ENCODE measurements around the gene RPL38. TPM values are rescaled to one million over a fixed set of nuclear protein-coding genes. Genes with fewer than 3 reads are reported as not detected.

The RPL38 gene
- total RNA-seq, 2 experiments from 2014 or later, result 2,305 to 2,531 TPM

- Histone ChIP-seq H3K27me3 (ENCODE audit: control insufficient read depth in 1 of 2, insufficient read depth in 2 of 2, low read length in 2 of 2) (no peaks in the 10 kb centered on the region), H3K9me3 (ENCODE audit: control insufficient read depth in 1 of 2, insufficient read depth in 1 of 2, low read length in 2 of 2) (no peaks in the 10 kb centered on the region), H3K4me3 (ENCODE audit: low read length) (no peak overlapping the region), H3K27ac (ENCODE audit: low read depth in 1 of 2, low read length in 2 of 2) (no peak overlapping the region), H3K36me3 (ENCODE audit: insufficient read depth, low read length) (peaks cover 20% of the 10 kb centered on the region), H3K4me1 (ENCODE audit: insufficient read depth, low read length) (no peaks in the 10 kb centered on the region)
- ATAC-seq (ENCODE audit: poor library complexity), result no peak
- Mint-ChIP-seq H3K36me3 (ENCODE audit: low read depth) (no peaks in the 10 kb centered on the region), H3K27me3 (no peaks in the 10 kb centered on the region), H3K9me3 (no peaks in the 10 kb centered on the region), H3K27ac (no peak overlapping the region), H3K4me3 (no peak overlapping the region), H3K4me1 (ENCODE audit: low read depth) (no peaks in the 10 kb centered on the region)
- no peak for TF ChIP-seq CTCF (IDR thresholded peaks at IDR 0.05)
- intact Hi-C loops (cut with DNase I, micrococcal nuclease), result no loop called here
- CTCF ChIA-PET, result no interaction called here
- POLR2A ChIA-PET, result no interaction called here
- DNase-seq, result no peak
Observed at GRCh38 chr17:74245145-74245831, 41.8 kb downstream of the RPL38 start.

- no peak for TF ChIP-seq CTCF (IDR thresholded peaks at IDR 0.05)
- Histone ChIP-seq H3K4me1 (ENCODE audit: insufficient read depth, low read length) (no peaks in the 10 kb centered on the region), H3K36me3 (ENCODE audit: insufficient read depth, low read length) (peaks cover 20% of the 10 kb centered on the region), H3K27ac (ENCODE audit: low read depth in 1 of 2, low read length in 2 of 2) (no peak overlapping the region), H3K9me3 (ENCODE audit: control insufficient read depth in 1 of 2, insufficient read depth in 1 of 2, low read length in 2 of 2) (no peaks in the 10 kb centered on the region), H3K27me3 (ENCODE audit: control insufficient read depth in 1 of 2, insufficient read depth in 2 of 2, low read length in 2 of 2) (no peaks in the 10 kb centered on the region), H3K4me3 (ENCODE audit: low read length) (no peak overlapping the region)
- no peaks in the 10 kb centered on the region for H3K9me3 Mint-ChIP-seq
- ChIA-PET POLR2A (no interaction called here), CTCF (no interaction called here)
- H3K4me1 Mint-ChIP-seq (ENCODE audit: low read depth), result no peaks in the 10 kb centered on the region
- H3K27ac Mint-ChIP-seq, result no peak overlapping the region
- H3K36me3 Mint-ChIP-seq (ENCODE audit: low read depth), result peaks cover 2% of the 10 kb centered on the region
- no peak for ATAC-seq (ENCODE audit: poor library complexity)
- H3K27me3 Mint-ChIP-seq, result no peaks in the 10 kb centered on the region
- H3K4me3 Mint-ChIP-seq, result no peak overlapping the region
- no peak for DNase-seq
- intact Hi-C loops (cut with DNase I, micrococcal nuclease), result no loop called here
Observed at GRCh38 chr17:74245871-74246270, 42.4 kb downstream of the RPL38 start.

GRCh38 chr17:74249590-74250270 is 46.3 kb downstream of the RPL38 start:
- Histone ChIP-seq H3K9me3 (ENCODE audit: control insufficient read depth in 1 of 2, insufficient read depth in 1 of 2, low read length in 2 of 2) (no peaks in the 10 kb centered on the region), H3K36me3 (ENCODE audit: insufficient read depth, low read length) (peaks cover 12% of the 10 kb centered on the region), H3K4me3 (ENCODE audit: low read length) (no peak overlapping the region), H3K27me3 (ENCODE audit: control insufficient read depth in 1 of 2, insufficient read depth in 2 of 2, low read length in 2 of 2) (no peaks in the 10 kb centered on the region), H3K27ac (ENCODE audit: low read depth in 1 of 2, low read length in 2 of 2) (no peak overlapping the region), H3K4me1 (ENCODE audit: insufficient read depth, low read length) (no peaks in the 10 kb centered on the region)
- Mint-ChIP-seq H3K4me1 (ENCODE audit: low read depth) (no peaks in the 10 kb centered on the region), H3K36me3 (ENCODE audit: low read depth) (peaks cover 9% of the 10 kb centered on the region), H3K4me3 (no peak overlapping the region), H3K27ac (no peak overlapping the region), H3K27me3 (no peaks in the 10 kb centered on the region), H3K9me3 (no peaks in the 10 kb centered on the region)
- no peak for TF ChIP-seq CTCF (IDR thresholded peaks at IDR 0.05)
- CTCF ChIA-PET, result no interaction called here
- intact Hi-C loops (cut with DNase I, micrococcal nuclease), result no loop called here
- DNase-seq (no peak), ATAC-seq (ENCODE audit: poor library complexity) (no peak)
- POLR2A ChIA-PET, result no interaction called here

Data from CD4-positive, alpha-beta T cell (primary cell).